Stimulated activated memory B cell treated with anti-CD40 and anti-IgM and Interleukin-4, amounts not matched to agents 10 μg/mL and 1 μg/mL and 100 μg/mL, for 72 hours (primary cell): ENCODE results near the gene WDR88.
"Not testable (repeated sequence)": the region's sequence is repeated elsewhere in the genome, so short reads cannot be mapped to it uniquely, and the experiment has no call there.

Source experiments
- ATAC-seq: fragments of 150-1000 bp; cut with Tn5 transposase; 2 replicates; pipeline ENCODE4 v1.10.0; 2021
- H3K27ac Mint-ChIP-seq: one replicate; pipeline ENCODE4 v1.8.0; 2022; ENCODE audit warnings: mild to moderate bottlenecking, mixed read lengths
- H3K27me3 Mint-ChIP-seq: one replicate; pipeline ENCODE4 v1.8.0; 2022; ENCODE audit warnings: mixed read lengths
- H3K36me3 Mint-ChIP-seq: one replicate; pipeline ENCODE4 v1.8.0; 2022; ENCODE audit warnings: mixed read lengths
- H3K4me1 Mint-ChIP-seq: one replicate; pipeline ENCODE4 v1.8.0; 2022; ENCODE audit warnings: mixed read lengths
- H3K4me3 Mint-ChIP-seq: one replicate; pipeline ENCODE4 v1.8.0; 2022; ENCODE audit warnings: mild to moderate bottlenecking, moderate library complexity, mixed read lengths
- H3K9me3 Mint-ChIP-seq: one replicate; pipeline ENCODE4 v1.8.0; 2022; ENCODE audit warnings: mixed read lengths

Gene WDR88

GRCh38 chr19:33205531-33206260 is 73.8 kb downstream of the WDR88 start:
- ATAC-seq = no peak
- Mint-ChIP-seq H3K27me3 (peaks cover 10% of the 10 kb centered on the region), H3K27ac (no peak overlapping the region), H3K4me3 (no peak overlapping the region), H3K9me3 (no peaks in the 10 kb centered on the region), H3K4me1 (no peaks in the 10 kb centered on the region), H3K36me3 (no peaks in the 10 kb centered on the region)

GRCh38 chr19:33206261-33207039 is 74.5 kb downstream of the WDR88 start:
- peak; percentile 17 for ATAC-seq
- Mint-ChIP-seq H3K27me3 (peaks cover 2% of the 10 kb centered on the region), H3K27ac (no peak overlapping the region), H3K36me3 (no peaks in the 10 kb centered on the region), H3K4me1 (no peaks in the 10 kb centered on the region), H3K4me3 (no peak overlapping the region), H3K9me3 (no peaks in the 10 kb centered on the region)

GRCh38 chr19:33207040-33207620 is 75.2 kb downstream of the WDR88 start:
- Mint-ChIP-seq H3K4me3 (no peak overlapping the region), H3K36me3 (no peaks in the 10 kb centered on the region), H3K9me3 (no peaks in the 10 kb centered on the region), H3K27me3 (no peaks in the 10 kb centered on the region), H3K4me1 (no peaks in the 10 kb centered on the region), H3K27ac (no peak overlapping the region)
- ATAC-seq = no peak

GRCh38 chr19:33207903-33208302 is 76.0 kb downstream of the WDR88 start:
- H3K27me3 Mint-ChIP-seq = no peaks in the 10 kb centered on the region
- H3K4me1 Mint-ChIP-seq = no peaks in the 10 kb centered on the region
- no peak overlapping the region for H3K4me3 Mint-ChIP-seq
- no peaks in the 10 kb centered on the region for H3K36me3 Mint-ChIP-seq
- no peaks in the 10 kb centered on the region for H3K9me3 Mint-ChIP-seq
- no peak overlapping the region for H3K27ac Mint-ChIP-seq
- no peak for ATAC-seq

GRCh38 chr19:33208371-33208895 is 76.5 kb downstream of the WDR88 start:
- no peaks in the 10 kb centered on the region for H3K36me3 Mint-ChIP-seq
- H3K4me3 Mint-ChIP-seq = no peak overlapping the region
- no peaks in the 10 kb centered on the region for H3K4me1 Mint-ChIP-seq
- no peak for ATAC-seq
- H3K27ac Mint-ChIP-seq = no peak overlapping the region
- H3K9me3 Mint-ChIP-seq = no peaks in the 10 kb centered on the region
- no peaks in the 10 kb centered on the region for H3K27me3 Mint-ChIP-seq

- ATAC-seq = no peak
- Mint-ChIP-seq H3K27ac (no peak overlapping the region), H3K36me3 (no peaks in the 10 kb centered on the region), H3K4me3 (no peak overlapping the region), H3K27me3 (peaks cover 3% of the 10 kb centered on the region), H3K9me3 (no peaks in the 10 kb centered on the region), H3K4me1 (no peaks in the 10 kb centered on the region)
Observed at GRCh38 chr19:33208904-33209849, 77.3 kb downstream of the WDR88 start.

GRCh38 chr19:33209850-33210230 is 77.9 kb downstream of the WDR88 start:
- H3K36me3 Mint-ChIP-seq, H3K4me3 Mint-ChIP-seq, H3K27ac Mint-ChIP-seq, H3K9me3 Mint-ChIP-seq, ATAC-seq, H3K4me1 Mint-ChIP-seq, H3K27me3 Mint-ChIP-seq: not testable (repeated sequence)

- Mint-ChIP-seq H3K9me3 (no peaks in the 10 kb centered on the region), H3K4me1 (no peaks in the 10 kb centered on the region), H3K4me3 (no peak overlapping the region), H3K27me3 (peaks cover 10% of the 10 kb centered on the region), H3K27ac (no peak overlapping the region), H3K36me3 (no peaks in the 10 kb centered on the region)
- ATAC-seq = no peak
Observed at GRCh38 chr19:33210266-33210940, 78.5 kb downstream of the WDR88 start.

- H3K4me3 Mint-ChIP-seq = no peak overlapping the region
- no peaks in the 10 kb centered on the region for H3K4me1 Mint-ChIP-seq
- H3K27me3 Mint-ChIP-seq = peaks cover 19% of the 10 kb centered on the region
- H3K9me3 Mint-ChIP-seq = no peaks in the 10 kb centered on the region
- ATAC-seq = no peak
- no peaks in the 10 kb centered on the region for H3K36me3 Mint-ChIP-seq
- no peak overlapping the region for H3K27ac Mint-ChIP-seq
Observed at GRCh38 chr19:33211794-33212435, 80.0 kb downstream of the WDR88 start.

- Mint-ChIP-seq H3K9me3 (no peaks in the 10 kb centered on the region), H3K4me1 (no peaks in the 10 kb centered on the region), H3K27ac (no peak overlapping the region), H3K27me3 (peaks cover 19% of the 10 kb centered on the region), H3K36me3 (no peaks in the 10 kb centered on the region), H3K4me3 (no peak overlapping the region)
- no peak for ATAC-seq
Observed at GRCh38 chr19:33212436-33213172, 80.7 kb downstream of the WDR88 start.

GRCh38 chr19:33214596-33214995 is 82.7 kb downstream of the WDR88 start:
- ATAC-seq = no peak
- no peaks in the 10 kb centered on the region for H3K9me3 Mint-ChIP-seq
- peaks cover 31% of the 10 kb centered on the region for H3K27me3 Mint-ChIP-seq
- no peak overlapping the region for H3K4me3 Mint-ChIP-seq
- no peaks in the 10 kb centered on the region for H3K4me1 Mint-ChIP-seq
- no peaks in the 10 kb centered on the region for H3K36me3 Mint-ChIP-seq
- H3K27ac Mint-ChIP-seq = no peak overlapping the region

- Mint-ChIP-seq H3K36me3 (no peaks in the 10 kb centered on the region), H3K27ac (no peak overlapping the region), H3K27me3 (peaks cover 39% of the 10 kb centered on the region), H3K9me3 (no peaks in the 10 kb centered on the region), H3K4me3 (no peak overlapping the region), H3K4me1 (no peaks in the 10 kb centered on the region)
- ATAC-seq = no peak
Observed at GRCh38 chr19:33215438-33216197, 83.7 kb downstream of the WDR88 start.
